ENCODE results near the gene CALR.

DNA sequence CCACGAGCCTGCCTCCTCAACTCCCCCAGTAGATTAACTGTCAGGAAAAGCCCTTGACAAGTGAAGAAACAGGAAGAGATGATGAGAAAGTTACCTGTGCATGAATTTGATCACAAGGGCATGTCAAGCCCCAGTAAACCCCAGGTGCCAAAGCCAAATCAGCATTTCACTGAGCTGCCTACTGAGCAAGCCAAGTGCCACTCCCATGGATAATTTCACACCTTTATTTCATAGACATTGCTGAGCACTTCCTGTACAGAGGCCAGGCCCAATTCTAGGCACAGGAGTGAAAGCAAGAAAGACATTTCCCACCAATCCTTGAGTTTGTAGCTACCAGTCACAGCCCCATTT, 16.2 kb downstream of the CALR start:
- TF ChIP-seq, protein P1, sequence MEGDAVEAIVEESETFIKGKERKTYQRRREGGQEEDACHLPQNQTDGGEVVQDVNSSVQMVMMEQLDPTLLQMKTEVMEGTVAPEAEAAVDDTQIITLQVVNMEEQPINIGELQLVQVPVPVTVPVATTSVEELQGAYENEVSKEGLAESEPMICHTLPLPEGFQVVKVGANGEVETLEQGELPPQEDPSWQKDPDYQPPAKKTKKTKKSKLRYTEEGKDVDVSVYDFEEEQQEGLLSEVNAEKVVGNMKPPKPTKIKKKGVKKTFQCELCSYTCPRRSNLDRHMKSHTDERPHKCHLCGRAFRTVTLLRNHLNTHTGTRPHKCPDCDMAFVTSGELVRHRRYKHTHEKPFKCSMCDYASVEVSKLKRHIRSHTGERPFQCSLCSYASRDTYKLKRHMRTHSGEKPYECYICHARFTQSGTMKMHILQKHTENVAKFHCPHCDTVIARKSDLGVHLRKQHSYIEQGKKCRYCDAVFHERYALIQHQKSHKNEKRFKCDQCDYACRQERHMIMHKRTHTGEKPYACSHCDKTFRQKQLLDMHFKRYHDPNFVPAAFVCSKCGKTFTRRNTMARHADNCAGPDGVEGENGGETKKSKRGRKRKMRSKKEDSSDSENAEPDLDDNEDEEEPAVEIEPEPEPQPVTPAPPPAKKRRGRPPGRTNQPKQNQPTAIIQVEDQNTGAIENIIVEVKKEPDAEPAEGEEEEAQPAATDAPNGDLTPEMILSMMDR (IDR thresholded peaks at IDR 0.05; ENCODE audit: insufficient read depth, low read length): no peak
- TF ChIP-seq POLR2AphosphoS5 (IDR thresholded peaks at IDR 0.05; ENCODE audit: low read depth): no peak
- TF ChIP-seq, protein P2, sequence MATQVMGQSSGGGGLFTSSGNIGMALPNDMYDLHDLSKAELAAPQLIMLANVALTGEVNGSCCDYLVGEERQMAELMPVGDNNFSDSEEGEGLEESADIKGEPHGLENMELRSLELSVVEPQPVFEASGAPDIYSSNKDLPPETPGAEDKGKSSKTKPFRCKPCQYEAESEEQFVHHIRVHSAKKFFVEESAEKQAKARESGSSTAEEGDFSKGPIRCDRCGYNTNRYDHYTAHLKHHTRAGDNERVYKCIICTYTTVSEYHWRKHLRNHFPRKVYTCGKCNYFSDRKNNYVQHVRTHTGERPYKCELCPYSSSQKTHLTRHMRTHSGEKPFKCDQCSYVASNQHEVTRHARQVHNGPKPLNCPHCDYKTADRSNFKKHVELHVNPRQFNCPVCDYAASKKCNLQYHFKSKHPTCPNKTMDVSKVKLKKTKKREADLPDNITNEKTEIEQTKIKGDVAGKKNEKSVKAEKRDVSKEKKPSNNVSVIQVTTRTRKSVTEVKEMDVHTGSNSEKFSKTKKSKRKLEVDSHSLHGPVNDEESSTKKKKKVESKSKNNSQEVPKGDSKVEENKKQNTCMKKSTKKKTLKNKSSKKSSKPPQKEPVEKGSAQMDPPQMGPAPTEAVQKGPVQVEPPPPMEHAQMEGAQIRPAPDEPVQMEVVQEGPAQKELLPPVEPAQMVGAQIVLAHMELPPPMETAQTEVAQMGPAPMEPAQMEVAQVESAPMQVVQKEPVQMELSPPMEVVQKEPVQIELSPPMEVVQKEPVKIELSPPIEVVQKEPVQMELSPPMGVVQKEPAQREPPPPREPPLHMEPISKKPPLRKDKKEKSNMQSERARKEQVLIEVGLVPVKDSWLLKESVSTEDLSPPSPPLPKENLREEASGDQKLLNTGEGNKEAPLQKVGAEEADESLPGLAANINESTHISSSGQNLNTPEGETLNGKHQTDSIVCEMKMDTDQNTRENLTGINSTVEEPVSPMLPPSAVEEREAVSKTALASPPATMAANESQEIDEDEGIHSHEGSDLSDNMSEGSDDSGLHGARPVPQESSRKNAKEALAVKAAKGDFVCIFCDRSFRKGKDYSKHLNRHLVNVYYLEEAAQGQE (IDR thresholded peaks at IDR 0.05; ENCODE audit: insufficient replicate concordance, low read depth): no peak
- peak; percentile 25; the same call in 1 of the 2 replicates for TF ChIP-seq SPI1 (IDR thresholded peaks at IDR 0.05; ENCODE audit: borderline replicate concordance, low read depth)
- TF ChIP-seq GABPA (IDR thresholded peaks at IDR 0.05; ENCODE audit: low read depth): no peak

Measured in HL-60 (cell line).